Spleen (tissue), 7 donors: ENCODE measurements around the gene GALNT17.

Source experiments
- CTCF ChIP-seq, 11 experiments: fragments of 200-600 bp in 7 of 11; fragments of 450-650 bp in 4 of 11; sonication (generic) in 4 of 11; IDR thresholded peaks in 8 of 11; conservative IDR thresholded peaks in 3 of 11; 1 replicate in 7 of 11; 2 replicates in 4 of 11; pipeline versions ENCODE4 v1.4.0 to v1.8.0; 2016 to 2021; ENCODE audit warnings: antibody characterized with exemption in 11 of 11, inconsistent platforms in 4 of 11, mild to moderate bottlenecking in 1 of 11
- POLR2A ChIP-seq, 3 donors: fragments of 450-650 bp; IDR thresholded peaks; one replicate each; pipeline ENCODE4 v1.5.1; 2017; ENCODE audit warnings: antibody characterized with exemption in 3 of 3, mild to moderate bottlenecking in 1 of 3
- POLR2AphosphoS5 ChIP-seq, 3 donors: sonication (generic); formaldehyde crosslinking; IDR thresholded peaks; one replicate each; pipeline ENCODE4 v1.5.1; 2017; ENCODE audit warnings: antibody characterized with exemption in 3 of 3
- donor health status: DM: no; HTN: no; CAD: no; lungs with moderate emphysema.
- donor health status: DM: no; HTN: no; CAD: no.
- donor health status: DM: no; HTN: no; CAD: no.

- TF ChIP-seq POLR2A (IDR thresholded peaks at IDR 0.05) (no peak), CTCF (IDR thresholded peaks at IDR 0.05 in 8 of 11, conservative IDR thresholded peaks at IDR 0.05 in 3 of 11) (no peak), POLR2AphosphoS5 (IDR thresholded peaks at IDR 0.05) (no peak)
Observed at GRCh38 chr7:71384094-71384493, 252.2 kb downstream of the GALNT17 start.
